HG02885 (cell line): ENCODE measurements around the gene HEG1.

ENCODE experiments used
- ATAC-seq: cut with Tn5 transposase; IDR thresholded peaks from one replicate; pipeline ENCODE4 v1.9.1; 2021; ENCODE audit warnings: mild to moderate bottlenecking; ENCODE audit not compliant: unreplicated experiment, poor library complexity

Gene HEG1

GRCh38 chr3:125051715-125052581 is 3.8 kb downstream of the HEG1 start:
- ATAC-seq, result no peak

GRCh38 chr3:125051205-125051604 is 4.6 kb downstream of the HEG1 start:
- no peak for ATAC-seq

- no peak for ATAC-seq
Observed at GRCh38 chr3:125050488-125051090, 5.2 kb downstream of the HEG1 start.

GRCh38 chr3:125048282-125048681 is 7.5 kb downstream of the HEG1 start:
- no peak for ATAC-seq

- ATAC-seq, result no peak
Observed at GRCh38 chr3:125045965-125046364, 9.8 kb downstream of the HEG1 start.

- ATAC-seq, result no peak
Observed at GRCh38 chr3:125045194-125045593, 10.6 kb downstream of the HEG1 start.

- no peak for ATAC-seq
Observed at GRCh38 chr3:125043599-125044151, 12.1 kb downstream of the HEG1 start.

GRCh38 chr3:125042725-125043406 is 12.9 kb downstream of the HEG1 start:
- no peak for ATAC-seq

- ATAC-seq, result no peak
Observed at GRCh38 chr3:125039131-125040100, 16.4 kb downstream of the HEG1 start.

GRCh38 chr3:125037498-125038150 is 18.2 kb downstream of the HEG1 start:
- ATAC-seq, result no peak

- peak; percentile 65 for ATAC-seq
Observed at GRCh38 chr3:125035217-125035616, 20.6 kb downstream of the HEG1 start.

- ATAC-seq, result no peak
Observed at GRCh38 chr3:125033616-125034015, 22.2 kb downstream of the HEG1 start.

GRCh38 chr3:125033135-125033534 is 22.7 kb downstream of the HEG1 start:
- ATAC-seq, result no peak

GRCh38 chr3:125032683-125033082 is 23.1 kb downstream of the HEG1 start:
- no peak for ATAC-seq

GRCh38 chr3:125032100-125032643 is 23.6 kb downstream of the HEG1 start:
- ATAC-seq, result no peak

GRCh38 chr3:125031544-125031943 is 24.3 kb downstream of the HEG1 start:
- ATAC-seq, result no peak

GRCh38 chr3:125028657-125029056 is 27.1 kb downstream of the HEG1 start:
- ATAC-seq, result no peak

GRCh38 chr3:125025642-125026041 is 30.2 kb downstream of the HEG1 start:
- no peak for ATAC-seq

- ATAC-seq, result no peak
Observed at GRCh38 chr3:125024817-125025216, 31.0 kb downstream of the HEG1 start.
